ENCODE measurements around the gene ATG3. TPM values are rescaled to one million over a fixed set of nuclear protein-coding genes. Genes with fewer than 3 reads are reported as not detected.

ATG3 gene
- total and polyA plus RNA-seq, 2 donors (not counting 3 experiments of a cell fraction or from before 2014, with no cell fraction given): 36.0 to 62.4 TPM

GRCh38 chr3:112503304-112503972 is 58.3 kb downstream of the ATG3 start:
- no TSS peak for BruUV-seq (replicated peaks)
- dilution Hi-C loops (cut with MboI; ENCODE audit: extremely low pct_ligation_motif_present, low sequenced_read_pairs): no loop called here
- Histone ChIP-seq H3K27ac (ENCODE audit: insufficient read depth, low read depth, low read length) (no peak overlapping the region), H3K9ac (replicated peaks; ENCODE audit: extremely low read depth, insufficient read depth, low read length) (no peak overlapping the region), H3K9me1 (replicated peaks; ENCODE audit: control insufficient read depth, extremely low read depth, insufficient read depth, low read length) (no peaks in the 10 kb centered on the region), H3K36me3 (ENCODE audit: control insufficient read depth in 2 of 2, extremely low read depth in 1 of 2, insufficient read depth in 2 of 2, low read length in 2 of 2) (no peaks in the 10 kb centered on the region), H3K4me2 (ENCODE audit: insufficient read depth, low read length) (no peak overlapping the region), H3K27me3 (ENCODE audit: control insufficient read depth in 2 of 2, insufficient read depth in 2 of 2, low read length in 2 of 2) (no peaks in the 10 kb centered on the region), H3K4me1 (ENCODE audit: control insufficient read depth, extremely low read depth, insufficient read depth, low read length) (peaks cover 18% of the 10 kb centered on the region), H3K79me2 (ENCODE audit: control insufficient read depth, insufficient read depth, low read length) (no peaks in the 10 kb centered on the region), H2AFZ (ENCODE audit: low read depth, low read length) (no peak overlapping the region), H3K4me3 (replicated peaks in 1 of 3; ENCODE audit: insufficient read depth in 1 of 3, low read depth in 1 of 3, low read length in 3 of 3) (no peak overlapping the region), H4K20me1 (replicated peaks; ENCODE audit: control insufficient read depth, extremely low read depth, insufficient read depth, low read length) (no peaks in the 10 kb centered on the region), H3K9me3 (replicated peaks; ENCODE audit: control insufficient read depth, insufficient read depth, low read length) (no peaks in the 10 kb centered on the region)
- intact Hi-C loops (cut with micrococcal nuclease): no loop called here
- FAIRE-seq (no peak), DNase-seq (ENCODE audit: low read depth, low spot score) (no peak)
- POLR2A ChIA-PET: no interaction called here
- CTCF ChIA-PET: interaction anchor here (1.3 to 2.9 kb wide), 3 partner anchors 25 to 392 kb away, joined by 4 to 6 read pairs (median 4); no protein-coding TSS in a partner anchor
- no peak for TF ChIP-seq POLR2A (IDR thresholded peaks at IDR 0.05; ENCODE audit: low read depth, low read length)

GRCh38 chr3:112500621-112501020 is 61.1 kb downstream of the ATG3 start:
- Histone ChIP-seq H3K4me2 (ENCODE audit: insufficient read depth, low read length) (peak overlapping the region; percentile 10), H3K36me3 (ENCODE audit: control insufficient read depth in 2 of 2, extremely low read depth in 1 of 2, insufficient read depth in 2 of 2, low read length in 2 of 2) (no peaks in the 10 kb centered on the region), H3K9me3 (replicated peaks; ENCODE audit: control insufficient read depth, insufficient read depth, low read length) (no peaks in the 10 kb centered on the region), H3K4me1 (ENCODE audit: control insufficient read depth, extremely low read depth, insufficient read depth, low read length) (peaks cover 18% of the 10 kb centered on the region), H3K4me3 (replicated peaks in 1 of 3; ENCODE audit: insufficient read depth in 1 of 3, low read depth in 1 of 3, low read length in 3 of 3) (no peak overlapping the region), H3K79me2 (ENCODE audit: control insufficient read depth, insufficient read depth, low read length) (no peaks in the 10 kb centered on the region), H2AFZ (ENCODE audit: low read depth, low read length) (no peak overlapping the region), H4K20me1 (replicated peaks; ENCODE audit: control insufficient read depth, extremely low read depth, insufficient read depth, low read length) (no peaks in the 10 kb centered on the region), H3K9me1 (replicated peaks; ENCODE audit: control insufficient read depth, extremely low read depth, insufficient read depth, low read length) (no peaks in the 10 kb centered on the region), H3K9ac (replicated peaks; ENCODE audit: extremely low read depth, insufficient read depth, low read length) (no peak overlapping the region), H3K27me3 (ENCODE audit: control insufficient read depth in 2 of 2, insufficient read depth in 2 of 2, low read length in 2 of 2) (no peaks in the 10 kb centered on the region), H3K27ac (ENCODE audit: insufficient read depth, low read depth, low read length) (peak overlapping the region; percentile 64)
- dilution Hi-C loops (cut with MboI; ENCODE audit: extremely low pct_ligation_motif_present, low sequenced_read_pairs): no loop called here
- intact Hi-C loops (cut with micrococcal nuclease): loop anchor here (1.0 kb wide), 1 partner anchor 109 kb away; no protein-coding TSS in a partner anchor
- TF ChIP-seq POLR2A (IDR thresholded peaks at IDR 0.05; ENCODE audit: low read depth, low read length): peak; percentile 76
- TF ChIP-seq JUN (IDR thresholded peaks at IDR 0.05; ENCODE audit: borderline replicate concordance, insufficient read depth, insufficient read length, low read depth): peak; percentile 71
- TF ChIP-seq GATA2 (IDR thresholded peaks at IDR 0.05; ENCODE audit: insufficient read depth, insufficient read length, low read depth, low read length): peak; percentile 73
- TF ChIP-seq FOS (IDR thresholded peaks at IDR 0.05; ENCODE audit: borderline replicate concordance, insufficient read depth, low read length): peak; percentile 76
- TF ChIP-seq EZH2 (IDR thresholded peaks at IDR 0.05; ENCODE audit: borderline replicate concordance, low read depth, low read length, severe bottlenecking): no peak
- TF ChIP-seq MAX (IDR thresholded peaks at IDR 0.05; ENCODE audit: insufficient read depth, insufficient read length): no peak
- peak; percentile 92 for TF ChIP-seq POLR2AphosphoS5 (IDR thresholded peaks at IDR 0.05; ENCODE audit: insufficient read depth, low read depth, low read length)
- POLR2A ChIA-PET: no interaction called here
- CTCF ChIA-PET: interaction anchor here (0.6 to 2.3 kb wide), 9 partner anchors 12 to 389 kb away, joined by 3 to 10 read pairs (median 4); partner anchors contain the start of genes CD200 and SLC9C1
- FAIRE-seq (peak; percentile 90), DNase-seq (ENCODE audit: low read depth, low spot score) (peak; percentile 93)
- no TSS peak for BruUV-seq (replicated peaks)

All from endothelial cell of umbilical vein (primary cell).